HepG2 (cell line): ENCODE results near the gene SLC24A4. TPM values are rescaled to one million over a fixed set of nuclear protein-coding genes. Genes with fewer than 3 reads are reported as not detected.
A peak's percentile ranks its signal among the peaks of the same experiment; 100 is the strongest.

Source experiments
- HOXA3 ChIP-seq: sonication (generic); formaldehyde crosslinking; IDR thresholded peaks from 2 replicates; pipeline ENCODE4 v1.5.0; 2020; ENCODE audit warnings: missing genetic modification reagents
- KAT7 ChIP-seq: IDR thresholded peaks from 2 replicates; pipeline ENCODE4 v1.6.1; 2018; ENCODE audit warnings: borderline replicate concordance, missing compliant biosample characterization
- MIXL1 ChIP-seq: IDR thresholded peaks from 2 replicates; pipeline ENCODE4 v1.6.1; 2016
- ONECUT2 ChIP-seq: sonication (generic); formaldehyde crosslinking; IDR thresholded peaks from 2 replicates; pipeline ENCODE4 v1.4.0; 2020; ENCODE audit warnings: missing genetic modification reagents
- RFXANK ChIP-seq: IDR thresholded peaks from 2 replicates; pipeline ENCODE4 v1.6.1; 2016
- SIX4 ChIP-seq: sonication (generic); formaldehyde crosslinking; IDR thresholded peaks from 2 replicates; pipeline ENCODE4 v1.4.0; 2020; ENCODE audit warnings: missing genetic modification reagents
- TGIF2 ChIP-seq: IDR thresholded peaks from 2 replicates; pipeline ENCODE4 v1.6.1; 2016; ENCODE audit warnings: control low read depth, missing compliant biosample characterization
- UBTF ChIP-seq: sonication (generic); formaldehyde crosslinking; IDR thresholded peaks from 2 replicates; pipeline ENCODE4 v1.4.0; 2020; ENCODE audit warnings: mild to moderate bottlenecking, missing genetic modification reagents
- ZBTB49 ChIP-seq: sonication (generic); formaldehyde crosslinking; IDR thresholded peaks from 2 replicates; pipeline ENCODE4 v1.4.0; 2020; ENCODE audit warnings: missing genetic modification reagents, borderline replicate concordance
- ZBTB7A ChIP-seq: sonication (generic); formaldehyde crosslinking; IDR thresholded peaks from 2 replicates; pipeline ENCODE4 v1.8.0; 2022; ENCODE audit warnings: mild to moderate bottlenecking, missing genetic modification reagents
- ZFP82 ChIP-seq: sonication (generic); formaldehyde crosslinking; IDR thresholded peaks from 2 replicates; pipeline ENCODE4 v1.5.1; 2020; ENCODE audit warnings: mild to moderate bottlenecking, missing genetic modification reagents, borderline replicate concordance
- ZMYM4 ChIP-seq: sonication (generic); formaldehyde crosslinking; IDR thresholded peaks from 2 replicates; pipeline ENCODE4 v1.8.1; 2023; ENCODE audit warnings: mild to moderate bottlenecking, missing genetic modification reagents
- ZNF253 ChIP-seq: sonication (generic); formaldehyde crosslinking; IDR thresholded peaks from 2 replicates; pipeline ENCODE4 v1.8.0; 2022; ENCODE audit warnings: mild to moderate bottlenecking, missing genetic modification reagents, borderline replicate concordance
- ZNF350 ChIP-seq: sonication (generic); formaldehyde crosslinking; IDR thresholded peaks from 2 replicates; pipeline ENCODE4 v1.4.0; 2020; ENCODE audit warnings: mild to moderate bottlenecking, low read depth, missing genetic modification reagents, borderline replicate concordance
- ZNF687 ChIP-seq: sonication (generic); formaldehyde crosslinking; IDR thresholded peaks from 2 replicates; pipeline ENCODE4 v1.5.1; 2020; ENCODE audit warnings: mild to moderate bottlenecking, missing genetic modification reagents, moderate library complexity
- ZNF724P ChIP-seq: sonication (generic); formaldehyde crosslinking; IDR thresholded peaks from 2 replicates; pipeline ENCODE4 v1.8.0; 2022; ENCODE audit warnings: missing genetic modification reagents, borderline replicate concordance
- ZSCAN29 ChIP-seq: sonication (generic); formaldehyde crosslinking; conservative IDR thresholded peaks from 2 replicates; pipeline ENCODE4 v1.4.0; 2020; ENCODE audit warnings: mild to moderate bottlenecking, missing genetic modification reagents
- polyA plus RNA-seq, 8 experiments: library from polyadenylated mRNA; depleted of rRNA in 3 of 8; stranded (reverse) in 7 of 8; unstranded in 1 of 8; fragments of >200 nt; fragmentation: Illumina TruSeq in 4 of 8; extraction: Trizol in 4 of 8; gene quantifications; 2 replicates each; pipeline versions ENCODE4 v1.2.1 to v1.2.3, GENCODE V29; 2011 to 2016; ENCODE audit warnings: low read depth in 4 of 8, missing spikeins in 1 of 8, mixed read lengths in 1 of 8; ENCODE audit not compliant: insufficient read depth in 1 of 8
- total RNA-seq, 5 experiments: library from RNA; depleted of rRNA; stranded (reverse); fragments of >200 nt; fragmentation: Illumina TruSeq; extraction: Trizol; gene quantifications; 2 replicates each; pipeline ENCODE4 v1.2.3, GENCODE V29; 2016; ENCODE audit warnings: low read depth in 1 of 5
- TF ChIP-seq, protein P1 (sequence below): sonication (generic); formaldehyde crosslinking; conservative IDR thresholded peaks from 2 replicates; pipeline ENCODE4 v1.8.1; 2023; ENCODE audit warnings: missing genetic modification reagents
- TF ChIP-seq, protein P2 (sequence below): sonication (generic); formaldehyde crosslinking; IDR thresholded peaks from 2 replicates; pipeline ENCODE4 v1.8.0; 2022; ENCODE audit warnings: mild to moderate bottlenecking, missing genetic modification reagents, moderate library complexity
- TF ChIP-seq, protein P3 (sequence below): IDR thresholded peaks from 2 replicates; pipeline ENCODE4 v1.6.1; 2012; ENCODE audit warnings: inconsistent platforms

Gene SLC24A4
- total and polyA plus RNA-seq, 2 of the 13 experiments (the other 11 are each of a cell fraction or from before 2014, with no cell fraction given) = not detected

GRCh38 chr14:92366237-92366636 lies 43.3 kb downstream of the SLC24A4 start (continued):
- TF ChIP-seq MIXL1 (CRISPR knock-in tag) = peak; percentile 56; the same call in 1 of the 2 replicates
- 0 out of 2 replicates have a peak, but pooled peaks have one; percentile 30 for TF ChIP-seq ZSCAN29 (CRISPR knock-in tag)
- peak; percentile 48; the same call in 1 of the 2 replicates for TF ChIP-seq UBTF (CRISPR knock-in tag)
- TF ChIP-seq SIX4 (CRISPR knock-in tag) = peak; percentile 75; the same call in 1 of the 2 replicates
- TF ChIP-seq ZNF724P (CRISPR knock-in tag) = no peak
- 0 out of 2 replicates have a peak, but pooled peaks have one; percentile 27 for TF ChIP-seq TGIF2 (CRISPR knock-in tag)
- TF ChIP-seq ZBTB49 (CRISPR knock-in tag) = no peak
- TF ChIP-seq HOXA3 = peak; percentile 37; the same call in 1 of the 2 replicates
- no peak for TF ChIP-seq RFXANK (CRISPR knock-in tag)
- peak; percentile 93 for TF ChIP-seq ONECUT2 (CRISPR knock-in tag)
- TF ChIP-seq, protein P1, sequence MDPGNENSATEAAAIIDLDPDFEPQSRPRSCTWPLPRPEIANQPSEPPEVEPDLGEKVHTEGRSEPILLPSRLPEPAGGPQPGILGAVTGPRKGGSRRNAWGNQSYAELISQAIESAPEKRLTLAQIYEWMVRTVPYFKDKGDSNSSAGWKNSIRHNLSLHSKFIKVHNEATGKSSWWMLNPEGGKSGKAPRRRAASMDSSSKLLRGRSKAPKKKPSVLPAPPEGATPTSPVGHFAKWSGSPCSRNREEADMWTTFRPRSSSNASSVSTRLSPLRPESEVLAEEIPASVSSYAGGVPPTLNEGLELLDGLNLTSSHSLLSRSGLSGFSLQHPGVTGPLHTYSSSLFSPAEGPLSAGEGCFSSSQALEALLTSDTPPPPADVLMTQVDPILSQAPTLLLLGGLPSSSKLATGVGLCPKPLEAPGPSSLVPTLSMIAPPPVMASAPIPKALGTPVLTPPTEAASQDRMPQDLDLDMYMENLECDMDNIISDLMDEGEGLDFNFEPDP = no peak
- TF ChIP-seq ZMYM4 (CRISPR knock-in tag) = peak; percentile 60
- TF ChIP-seq ZNF350 (CRISPR knock-in tag) = 0 out of 2 replicates have a peak, but pooled peaks have one; percentile 42
- no peak for TF ChIP-seq ZNF253 (CRISPR knock-in tag)
- peak; percentile 85 for TF ChIP-seq ZBTB7A (CRISPR knock-in tag)
- TF ChIP-seq, protein P2, sequence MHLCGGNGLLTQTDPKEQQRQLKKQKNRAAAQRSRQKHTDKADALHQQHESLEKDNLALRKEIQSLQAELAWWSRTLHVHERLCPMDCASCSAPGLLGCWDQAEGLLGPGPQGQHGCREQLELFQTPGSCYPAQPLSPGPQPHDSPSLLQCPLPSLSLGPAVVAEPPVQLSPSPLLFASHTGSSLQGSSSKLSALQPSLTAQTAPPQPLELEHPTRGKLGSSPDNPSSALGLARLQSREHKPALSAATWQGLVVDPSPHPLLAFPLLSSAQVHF = no peak
- TF ChIP-seq, protein P3, sequence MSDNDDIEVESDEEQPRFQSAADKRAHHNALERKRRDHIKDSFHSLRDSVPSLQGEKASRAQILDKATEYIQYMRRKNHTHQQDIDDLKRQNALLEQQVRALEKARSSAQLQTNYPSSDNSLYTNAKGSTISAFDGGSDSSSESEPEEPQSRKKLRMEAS = peak; percentile 53; the same call in 1 of the 2 replicates
- TF ChIP-seq KAT7 (CRISPR knock-in tag) = no peak
- peak; percentile 74 for TF ChIP-seq ZNF687 (CRISPR knock-in tag)
- TF ChIP-seq ZFP82 (CRISPR knock-in tag) = no peak
